HepG2 (cell line): ENCODE measurements around the gene C3orf52. TPM values are rescaled to one million over a fixed set of nuclear protein-coding genes. Genes with fewer than 3 reads are reported as not detected.

Experiments used
- ATAC-seq: fragments of 200-7000 bp; cut with Tn5 transposase; 3 replicates; pipeline ENCODE4 v1.9.1; 2020; ENCODE audit warnings: mild to moderate bottlenecking, moderate library complexity
- BruUV-seq: library from RNA; stranded (reverse); fragments of 400-500 nt; replicated peaks from 2 replicates; lab custom pipeline; 2021; lab: Mats Ljungman, UMichigan
- CTCF ChIA-PET: fragments of 300-600 bp; formaldehyde crosslinking; extraction: SDS; loops from one replicate; lab custom pipeline; 2021; ENCODE audit warnings: low total read pairs, inconsistent platforms, low intra/inter-chr PET ratio; lab: Yijun Ruan, JAX
- POLR2A ChIA-PET: fragments of 350-600 bp; sonication (Branson Sonifier 250); formaldehyde crosslinking; loops from one replicate; lab custom pipeline; 2020; ENCODE audit warnings: antibody characterized with exemption, inconsistent platforms; lab: Yijun Ruan, JAX
- DNase-seq: peaks from one replicate; pipeline ENCODE4 v3.0.0-alpha.2; 2015; ENCODE audit warnings: low spot score
- FAIRE-seq: peaks from 3 replicates; lab custom pipeline; 2011; peaks lifted over from hg19 to GRCh38; lab: Jason Lieb, UNC
- H2AFZ ChIP-seq: one replicate; pipeline ENCODE4 v1.6.1; 2011; ENCODE audit warnings: low read length, inconsistent platforms
- H3K27ac ChIP-seq: fragments of 300-600 bp; 3 replicates; pipeline ENCODE4 v1.8.0; 2011; ENCODE audit warnings: mixed run types, mild to moderate bottlenecking, mixed read lengths, low read length, inconsistent platforms; ENCODE audit not compliant: insufficient read depth; ENCODE audit errors: extremely low read length
- H3K27me3 ChIP-seq, 2 experiments: fragments of 200-600 bp in 1 of 2; 2 replicates in 1 of 2; 3 replicates in 1 of 2; pipeline versions ENCODE4 v1.6.0 to v1.8.0; 2011; ENCODE audit warnings: low read length in 2 of 2, mild to moderate bottlenecking in 2 of 2, moderate library complexity in 2 of 2, inconsistent platforms in 1 of 2; ENCODE audit not compliant: insufficient read depth in 2 of 2, control insufficient read depth in 1 of 2
- H3K36me3 ChIP-seq, 2 experiments: fragments of 200-600 bp in 1 of 2; replicated peaks in 1 of 2; 2 replicates in 1 of 2; 3 replicates in 1 of 2; pipeline versions ENCODE4 v1.5.1 to v1.8.0; 2011; ENCODE audit warnings: low read length in 2 of 2, inconsistent platforms in 1 of 2; ENCODE audit not compliant: insufficient read depth in 2 of 2, control insufficient read depth in 1 of 2
- H3K4me1 ChIP-seq: 2 replicates; pipeline ENCODE4 v1.5.1; 2012; ENCODE audit warnings: low read length, inconsistent platforms; ENCODE audit not compliant: insufficient read depth
- H3K4me2 ChIP-seq: 2 replicates; pipeline ENCODE4 v1.6.0; 2011; ENCODE audit warnings: low read depth, low read length, inconsistent platforms
- H3K4me3 ChIP-seq, 3 experiments: fragments of 200-600 bp in 1 of 3; sonication (generic), shearing (Covaris generic) in 1 of 3; replicated peaks in 1 of 3; 2 replicates each; pipeline ENCODE4 v1.5.1; 2011 to 2016; ENCODE audit warnings: low read length in 3 of 3, inconsistent platforms in 2 of 3, low read depth in 2 of 3, mild to moderate bottlenecking in 2 of 3, control low read depth in 1 of 3, mixed read lengths in 1 of 3; ENCODE audit not compliant: insufficient read depth in 1 of 3
- H3K79me2 ChIP-seq: one replicate; pipeline ENCODE4 v1.6.1; 2011; ENCODE audit warnings: low read length, inconsistent platforms; ENCODE audit not compliant: insufficient read depth
- H3K9ac ChIP-seq: 2 replicates; pipeline ENCODE4 v1.6.0; 2011; ENCODE audit warnings: mild to moderate bottlenecking, low read depth, low read length, inconsistent platforms; ENCODE audit not compliant: insufficient read depth
- H3K9me3 ChIP-seq: 2 replicates; pipeline ENCODE4 v1.5.1; 2012; ENCODE audit warnings: mild to moderate bottlenecking, low read length
- H4K20me1 ChIP-seq: 2 replicates; pipeline ENCODE4 v1.6.0; 2011; ENCODE audit warnings: inconsistent platforms, mild to moderate bottlenecking, low read length, moderate library complexity; ENCODE audit not compliant: insufficient read depth
- ARNT ChIP-seq: fragments of 450-650 bp; IDR thresholded peaks from 2 replicates; pipeline ENCODE4 v1.6.1; 2017
- ASH2L ChIP-seq: fragments of 300-600, 200-600 bp; sonication (generic); IDR thresholded peaks from 2 replicates; pipeline ENCODE4 v1.7.0; 2017; ENCODE audit warnings: low read depth, mild to moderate bottlenecking, moderate library complexity, mixed read lengths, low read length; ENCODE audit not compliant: insufficient read length
- CEBPZ ChIP-seq: IDR thresholded peaks from 2 replicates; pipeline ENCODE4 v1.6.1; 2012; ENCODE audit warnings: low read length, improper control_type of control experiment
- GABPB1 ChIP-seq: IDR thresholded peaks from 2 replicates; pipeline ENCODE4 v1.6.1; 2016; ENCODE audit warnings: mild to moderate bottlenecking, missing genetic modification reagents, moderate library complexity, missing compliant biosample characterization
- GATAD2A ChIP-seq: IDR thresholded peaks from 2 replicates; pipeline ENCODE4 v1.6.1; 2016
- HIVEP1 ChIP-seq: sonication (generic); formaldehyde crosslinking; IDR thresholded peaks from 2 replicates; pipeline ENCODE4 v1.4.0; 2020; ENCODE audit warnings: mild to moderate bottlenecking, missing genetic modification reagents
- HNF1B ChIP-seq: sonication (generic); formaldehyde crosslinking; IDR thresholded peaks from 2 replicates; pipeline ENCODE4 v1.5.1; 2020; ENCODE audit warnings: mild to moderate bottlenecking, moderate library complexity, missing genetic modification reagents
- HOMEZ ChIP-seq: IDR thresholded peaks from 2 replicates; pipeline ENCODE4 v1.6.1; 2016; ENCODE audit warnings: low read depth
- NR2F2 ChIP-seq: IDR thresholded peaks from 2 replicates; pipeline ENCODE4 v1.6.1; 2012; ENCODE audit warnings: low read depth, inconsistent platforms, borderline replicate concordance
- ONECUT2 ChIP-seq: sonication (generic); formaldehyde crosslinking; IDR thresholded peaks from 2 replicates; pipeline ENCODE4 v1.4.0; 2020; ENCODE audit warnings: missing genetic modification reagents
- POLR2A ChIP-seq, 2 experiments: IDR thresholded peaks; 2 replicates each; pipeline ENCODE4 v1.6.1; 2011; ENCODE audit warnings: low read depth in 2 of 2, low read length in 2 of 2, mild to moderate bottlenecking in 1 of 2, moderate library complexity in 1 of 2; ENCODE audit not compliant: insufficient read depth in 1 of 2
- POLR2AphosphoS5 ChIP-seq: IDR thresholded peaks from 2 replicates; pipeline ENCODE4 v1.6.1; 2012; ENCODE audit warnings: low read depth, low read length
- SNAPC5 ChIP-seq: sonication (generic); formaldehyde crosslinking; IDR thresholded peaks from 2 replicates; pipeline ENCODE4 v1.8.1; 2023; ENCODE audit warnings: mild to moderate bottlenecking, missing genetic modification reagents, borderline replicate concordance
- SOX5 ChIP-seq: IDR thresholded peaks from 2 replicates; pipeline ENCODE4 v1.6.1; 2016; ENCODE audit warnings: borderline replicate concordance
- ZFP62 ChIP-seq: sonication (generic); formaldehyde crosslinking; IDR thresholded peaks from 2 replicates; pipeline ENCODE4 v1.4.0; 2020; ENCODE audit warnings: missing genetic modification reagents
- ZNF329 ChIP-seq: sonication (generic); formaldehyde crosslinking; IDR thresholded peaks from 2 replicates; pipeline ENCODE4 v1.9.0; 2021; ENCODE audit warnings: low read depth, mild to moderate bottlenecking, missing genetic modification reagents
- ZNF33B ChIP-seq: sonication (generic); formaldehyde crosslinking; IDR thresholded peaks from 2 replicates; pipeline ENCODE4 v1.5.1; 2020; ENCODE audit warnings: mild to moderate bottlenecking, missing genetic modification reagents
- ZNF362 ChIP-seq: sonication (generic); formaldehyde crosslinking; IDR thresholded peaks from 2 replicates; pipeline ENCODE4 v1.4.0; 2020; ENCODE audit warnings: missing genetic modification reagents, mild to moderate bottlenecking, borderline replicate concordance
- ZNF367 ChIP-seq: sonication (generic); formaldehyde crosslinking; IDR thresholded peaks from 2 replicates; pipeline ENCODE4 v1.4.0; 2020; ENCODE audit warnings: missing genetic modification reagents, borderline replicate concordance
- ZNF44 ChIP-seq: sonication (generic); formaldehyde crosslinking; IDR thresholded peaks from 2 replicates; pipeline ENCODE4 v1.5.1; 2020; ENCODE audit warnings: mild to moderate bottlenecking, missing genetic modification reagents
- whole genome bisulfite sequencing: methylation state at CpG from one replicate; pipeline ENCODE4 v1.1.6; 2017; ENCODE audit warnings: low lambda C conversion rate; 5-methylcytosine and 5-hydroxymethylcytosine counted together
- in situ Hi-C: cut with HindIII; loops from 2 replicates; pipeline ENCODE4 v1.10.0; 2017; ENCODE audit warnings: low pct_unique_long_range_greater_than_20kb; ENCODE audit not compliant: extremely low pct_ligation_motif_present
- intact Hi-C: fragments of 100-400 bp; cut with micrococcal nuclease; formaldehyde crosslinking; loops from one replicate; pipeline ENCODE4 v1.10.0; 2022; ENCODE audit not compliant: unreplicated experiment
- polyA plus RNA-seq, 8 experiments: library from polyadenylated mRNA; depleted of rRNA in 3 of 8; stranded (reverse) in 7 of 8; unstranded in 1 of 8; fragments of >200 nt; fragmentation: Illumina TruSeq in 4 of 8; extraction: Trizol in 4 of 8; gene quantifications; 2 replicates each; pipeline versions ENCODE4 v1.2.1 to v1.2.3, GENCODE V29; 2011 to 2016; ENCODE audit warnings: low read depth in 4 of 8, missing spikeins in 1 of 8, mixed read lengths in 1 of 8; ENCODE audit not compliant: insufficient read depth in 1 of 8
- total RNA-seq, 5 experiments: library from RNA; depleted of rRNA; stranded (reverse); fragments of >200 nt; fragmentation: Illumina TruSeq; extraction: Trizol; gene quantifications; 2 replicates each; pipeline ENCODE4 v1.2.3, GENCODE V29; 2016; ENCODE audit warnings: low read depth in 1 of 5

The C3orf52 gene
- total and polyA plus RNA-seq, 2 of the 13 experiments (the other 11 are each of a cell fraction or from before 2014, with no cell fraction given): 0.79 to 1.2 TPM

- TF ChIP-seq CEBPZ: no peak
- no peak for TF ChIP-seq ASH2L
- TF ChIP-seq NR2F2: no peak
- no peak for TF ChIP-seq SOX5
- TF ChIP-seq HIVEP1 (CRISPR knock-in tag): no peak
- TF ChIP-seq ZNF367: no peak
- TF ChIP-seq SNAPC5 (CRISPR knock-in tag): no peak
Observed at GRCh38 chr3:112048911-112049310, 37.3 kb upstream of the C3orf52 start (continued).

GRCh38 chr3:112053229-112053628, 33.0 kb upstream of the C3orf52 start:
- Histone ChIP-seq H3K9me3 (no peaks in the 10 kb centered on the region), H3K79me2 (no peaks in the 10 kb centered on the region), H3K27me3 (no peaks in the 10 kb centered on the region), H3K4me2 (no peak overlapping the region), H3K9ac (no peak overlapping the region), H3K27ac (no peak overlapping the region), H3K4me1 (no peaks in the 10 kb centered on the region), H3K4me3 (no peak overlapping the region), H3K36me3 (no peaks in the 10 kb centered on the region), H4K20me1 (no peaks in the 10 kb centered on the region), H2AFZ (no peak overlapping the region)
- DNase-seq (no peak), FAIRE-seq (no peak), ATAC-seq (no peak)
- WGBS: 0% methylated on average over 1 of the region's 1 CpG
- intact Hi-C loops (no loop called here), in situ Hi-C loops (no loop called here)
- ChIA-PET CTCF (no interaction called here), POLR2A (no interaction called here)
- no TSS peak for BruUV-seq
- TF ChIP-seq ONECUT2 (CRISPR knock-in tag): no peak
- no peak for TF ChIP-seq ZFP62 (CRISPR knock-in tag)
- no peak for TF ChIP-seq ARNT
- no peak for TF ChIP-seq POLR2A (IDR thresholded peaks at IDR 0.05; ENCODE audit: insufficient read depth in 1 of 2, low read depth in 2 of 2, low read length in 2 of 2)
- TF ChIP-seq GATAD2A (CRISPR knock-in tag): no peak
- no peak for TF ChIP-seq ZNF44 (CRISPR knock-in tag)
- no peak for TF ChIP-seq ZNF329 (CRISPR knock-in tag)
- TF ChIP-seq ZNF362 (CRISPR knock-in tag): no peak
- TF ChIP-seq HNF1B (CRISPR knock-in tag): no peak
- no peak for TF ChIP-seq POLR2AphosphoS5
- TF ChIP-seq HOMEZ (CRISPR knock-in tag): no peak
- TF ChIP-seq ZNF33B (CRISPR knock-in tag): no peak
- no peak for TF ChIP-seq GABPB1 (CRISPR knock-in tag)
